Measurements from ENCODE around the gene KCNH2.

GRCh38 chr7:151008143-151008510, 30.0 kb upstream of the KCNH2 start:
- TF ChIP-seq POLR2A (IDR thresholded peaks at IDR 0.05) (no peak), CTCF (IDR thresholded peaks at IDR 0.05) (no peak)
